Neural cell (in vitro differentiated cells): Measurements from ENCODE around the gene SLC35E1. TPM values are rescaled to one million over a fixed set of nuclear protein-coding genes. Genes with fewer than 3 reads are reported as not detected.

Experiments
- H2AFZ ChIP-seq: fragments of 200-600, 300-800 bp; sonication (generic), shearing (Covaris generic); 2 replicates; pipeline ENCODE4 v1.6.0; 2014; ENCODE audit warnings: low read depth, mild to moderate bottlenecking, antibody characterized with exemption, low read length, moderate library complexity
- H3F3A ChIP-seq: fragments of 200-600 bp; shearing (Covaris generic); 2 replicates; pipeline ENCODE4 v1.6.1; 2016; ENCODE audit warnings: mild to moderate bottlenecking, moderate library complexity, mixed read lengths, antibody characterized with exemption, low read length; ENCODE audit not compliant: insufficient read depth, poor library complexity, severe bottlenecking
- H3K27ac ChIP-seq: fragments of 200-600, 300-800 bp; sonication (generic), shearing (Covaris generic); 2 replicates; pipeline ENCODE4 v1.5.1; 2014; ENCODE audit warnings: mild to moderate bottlenecking, low read length, moderate library complexity
- H3K27me3 ChIP-seq: fragments of 300-800, 200-600 bp; sonication (generic), shearing (Covaris generic); 2 replicates; pipeline ENCODE4 v1.6.0; 2014; ENCODE audit warnings: mild to moderate bottlenecking, low read depth, low read length, moderate library complexity; ENCODE audit not compliant: insufficient read depth
- H3K36me3 ChIP-seq: fragments of 300-800, 200-600 bp; sonication (generic), shearing (Covaris generic); 2 replicates; pipeline ENCODE4 v1.5.1; 2014; ENCODE audit warnings: mild to moderate bottlenecking, antibody characterized with exemption, low read length, moderate library complexity; ENCODE audit not compliant: insufficient read depth
- H3K4me2 ChIP-seq: fragments of 300-800, 200-600 bp; sonication (generic), shearing (Covaris generic); 2 replicates; pipeline ENCODE4 v1.6.0; 2014; ENCODE audit warnings: mild to moderate bottlenecking, low read length
- H3K4me3 ChIP-seq: fragments of 300-800, 200-600 bp; sonication (generic), shearing (Covaris generic); 2 replicates; pipeline ENCODE4 v1.5.1; 2014; ENCODE audit warnings: mild to moderate bottlenecking, low read length, moderate library complexity
- H3K79me2 ChIP-seq: fragments of 200-600 bp; shearing (Covaris generic); replicated peaks from 2 replicates; pipeline ENCODE4 v1.6.0; 2014; ENCODE audit warnings: mild to moderate bottlenecking, low read length, moderate library complexity; ENCODE audit not compliant: insufficient read depth
- H3K9ac ChIP-seq: fragments of 300-800, 200-600 bp; sonication (generic), shearing (Covaris generic); 2 replicates; pipeline ENCODE4 v1.6.1; 2016; ENCODE audit warnings: mild to moderate bottlenecking, low read length, mixed read lengths
- H3K9me2 ChIP-seq: fragments of 200-600 bp; shearing (Covaris generic); 2 replicates; pipeline ENCODE4 v1.6.1; 2016; ENCODE audit warnings: mild to moderate bottlenecking, low read length, mixed read lengths; ENCODE audit not compliant: insufficient read depth
- H3K9me3 ChIP-seq: fragments of 200-600, 300-800 bp; sonication (generic), shearing (Covaris generic); 2 replicates; pipeline ENCODE4 v1.6.1; 2016; ENCODE audit warnings: mild to moderate bottlenecking, mixed run types, low read length, moderate library complexity, mixed read lengths
- H4K20me1 ChIP-seq: fragments of 200-600 bp; shearing (Covaris generic); 2 replicates; pipeline ENCODE4 v1.6.1; 2016; ENCODE audit warnings: mild to moderate bottlenecking, mixed run types; ENCODE audit not compliant: insufficient read depth
- EP300 ChIP-seq: fragments of 450-650 bp; conservative IDR thresholded peaks from 2 replicates; pipeline ENCODE4 v1.6.1; 2014; ENCODE audit warnings: antibody characterized with exemption, mild to moderate bottlenecking, moderate library complexity; ENCODE audit not compliant: poor library complexity, severe bottlenecking
- EZH2 ChIP-seq: fragments of 200-600, 300-800 bp; shearing (Covaris generic), sonication (generic); IDR thresholded peaks from 2 replicates; pipeline ENCODE4 v1.6.1; 2014; ENCODE audit warnings: antibody characterized with exemption, low read length, borderline replicate concordance, mild to moderate bottlenecking; ENCODE audit not compliant: insufficient read depth, poor library complexity, severe bottlenecking
- MXI1 ChIP-seq: fragments of 450-650 bp; conservative IDR thresholded peaks from 2 replicates; pipeline ENCODE4 v1.6.1; 2014; ENCODE audit warnings: antibody characterized with exemption, mild to moderate bottlenecking; ENCODE audit not compliant: poor library complexity, severe bottlenecking
- POLR2AphosphoS5 ChIP-seq: IDR thresholded peaks from 2 replicates; pipeline ENCODE4 v1.6.1; 2012
- RAD21 ChIP-seq: fragments of 450-650 bp; conservative IDR thresholded peaks from 2 replicates; pipeline ENCODE4 v1.6.1; 2014; ENCODE audit warnings: antibody characterized with exemption, mild to moderate bottlenecking, moderate library complexity
- REST ChIP-seq: IDR thresholded peaks from 2 replicates; pipeline ENCODE4 v1.6.1; 2012; ENCODE audit warnings: borderline replicate concordance
- SMC3 ChIP-seq: fragments of 450-650 bp; conservative IDR thresholded peaks from 2 replicates; pipeline ENCODE4 v1.6.1; 2014; ENCODE audit warnings: antibody characterized with exemption, mild to moderate bottlenecking, moderate library complexity; ENCODE audit not compliant: poor library complexity
- TAF1 ChIP-seq: IDR thresholded peaks from 2 replicates; pipeline ENCODE4 v1.6.1; 2012; ENCODE audit warnings: low read depth
- polyA plus RNA-seq: library from polyadenylated mRNA; depleted of rRNA; stranded (reverse); fragments of >200 nt; gene quantifications from 2 replicates; pipeline ENCODE4 v1.2.3, GENCODE V29; 2014
- TF ChIP-seq, protein P1 (sequence below): fragments of 450-650 bp; IDR thresholded peaks from 2 replicates; pipeline ENCODE4 v1.5.1; 2014; ENCODE audit warnings: antibody characterized with exemption, mild to moderate bottlenecking, moderate library complexity; ENCODE audit not compliant: poor library complexity, severe bottlenecking

Gene SLC35E1
- polyA plus RNA-seq, 1 donor from 2014 or later: 23.9 TPM

GRCh38 chr19:16605115-16605514 is 32.9 kb upstream of the SLC35E1 start:
- H3K4me3 ChIP-seq: no peak overlapping the region
- no peaks in the 10 kb centered on the region for H3K27me3 ChIP-seq
- H4K20me1 ChIP-seq: no peaks in the 10 kb centered on the region
- H3K36me3 ChIP-seq: no peaks in the 10 kb centered on the region
- no peak overlapping the region for H3K4me2 ChIP-seq
- H3K9me2 ChIP-seq: no peaks in the 10 kb centered on the region
- no peak overlapping the region for H2AFZ ChIP-seq
- TF ChIP-seq EP300: no peak
- TF ChIP-seq POLR2AphosphoS5: no peak
- H3F3A ChIP-seq: no peaks in the 10 kb centered on the region
- H3K79me2 ChIP-seq: peaks cover 16% of the 10 kb centered on the region
- H3K9ac ChIP-seq: no peak overlapping the region
- no peaks in the 10 kb centered on the region for H3K9me3 ChIP-seq
- H3K27ac ChIP-seq: no peak overlapping the region

- H3K9me3 ChIP-seq: no peaks in the 10 kb centered on the region
- H4K20me1 ChIP-seq: no peaks in the 10 kb centered on the region
Measured at GRCh38 chr19:16604615-16605014, 32.4 kb upstream of the SLC35E1 start.

More at GRCh38 chr19:16604615-16605014, 32.4 kb upstream of the SLC35E1 start:
- Histone ChIP-seq H3F3A (no peaks in the 10 kb centered on the region), H3K9me2 (no peaks in the 10 kb centered on the region), H2AFZ (no peak overlapping the region), H3K4me2 (no peak overlapping the region), H3K27me3 (no peaks in the 10 kb centered on the region), H3K27ac (no peak overlapping the region), H3K4me3 (no peak overlapping the region), H3K9ac (no peak overlapping the region), H3K79me2 (peaks cover 12% of the 10 kb centered on the region), H3K36me3 (no peaks in the 10 kb centered on the region)
- TF ChIP-seq, protein P1, sequence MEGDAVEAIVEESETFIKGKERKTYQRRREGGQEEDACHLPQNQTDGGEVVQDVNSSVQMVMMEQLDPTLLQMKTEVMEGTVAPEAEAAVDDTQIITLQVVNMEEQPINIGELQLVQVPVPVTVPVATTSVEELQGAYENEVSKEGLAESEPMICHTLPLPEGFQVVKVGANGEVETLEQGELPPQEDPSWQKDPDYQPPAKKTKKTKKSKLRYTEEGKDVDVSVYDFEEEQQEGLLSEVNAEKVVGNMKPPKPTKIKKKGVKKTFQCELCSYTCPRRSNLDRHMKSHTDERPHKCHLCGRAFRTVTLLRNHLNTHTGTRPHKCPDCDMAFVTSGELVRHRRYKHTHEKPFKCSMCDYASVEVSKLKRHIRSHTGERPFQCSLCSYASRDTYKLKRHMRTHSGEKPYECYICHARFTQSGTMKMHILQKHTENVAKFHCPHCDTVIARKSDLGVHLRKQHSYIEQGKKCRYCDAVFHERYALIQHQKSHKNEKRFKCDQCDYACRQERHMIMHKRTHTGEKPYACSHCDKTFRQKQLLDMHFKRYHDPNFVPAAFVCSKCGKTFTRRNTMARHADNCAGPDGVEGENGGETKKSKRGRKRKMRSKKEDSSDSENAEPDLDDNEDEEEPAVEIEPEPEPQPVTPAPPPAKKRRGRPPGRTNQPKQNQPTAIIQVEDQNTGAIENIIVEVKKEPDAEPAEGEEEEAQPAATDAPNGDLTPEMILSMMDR: no peak
- TF ChIP-seq SMC3 (no peak), POLR2AphosphoS5 (no peak), EZH2 (no peak), RAD21 (no peak), TAF1 (no peak), EP300 (no peak), MXI1 (no peak), REST (no peak)
